Neural progenitor cell (in vitro differentiated cells): ENCODE results near the gene SLC25A51.

Experiments used
- EZH2phosphoT487 ChIP-seq: fragments of 200-600 bp; sonication (generic); IDR thresholded peaks from 2 replicates; pipeline ENCODE4 v1.6.1; 2017; ENCODE audit warnings: antibody characterized with exemption
- TF ChIP-seq, protein P1 (sequence below): fragments of 200-600 bp; sonication (generic); IDR thresholded peaks from 2 replicates; pipeline ENCODE4 v1.5.1; 2017; ENCODE audit warnings: antibody characterized with exemption, mild to moderate bottlenecking

DNA sequence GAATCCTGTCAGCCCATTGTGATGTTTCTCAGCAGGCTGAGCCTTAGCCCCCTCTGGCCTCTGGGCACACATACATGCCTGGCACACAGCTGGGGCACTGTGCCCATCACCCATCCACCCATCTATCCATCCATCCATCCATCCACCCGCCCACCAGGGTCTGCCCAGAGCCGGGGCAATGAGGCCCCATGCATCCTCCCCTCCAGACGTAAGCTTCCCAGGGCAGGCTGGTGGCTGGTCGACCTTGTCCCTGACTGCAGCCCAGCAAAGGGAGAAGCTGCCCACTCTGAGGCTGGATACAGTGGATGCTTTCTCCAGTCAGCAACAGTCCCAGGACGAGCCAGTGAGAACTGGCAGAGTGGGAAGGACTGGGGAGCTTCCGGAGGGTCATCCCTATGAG lies 21.1 kb upstream of the SLC25A51 start:
- no peak for TF ChIP-seq EZH2phosphoT487
- TF ChIP-seq, protein P1, sequence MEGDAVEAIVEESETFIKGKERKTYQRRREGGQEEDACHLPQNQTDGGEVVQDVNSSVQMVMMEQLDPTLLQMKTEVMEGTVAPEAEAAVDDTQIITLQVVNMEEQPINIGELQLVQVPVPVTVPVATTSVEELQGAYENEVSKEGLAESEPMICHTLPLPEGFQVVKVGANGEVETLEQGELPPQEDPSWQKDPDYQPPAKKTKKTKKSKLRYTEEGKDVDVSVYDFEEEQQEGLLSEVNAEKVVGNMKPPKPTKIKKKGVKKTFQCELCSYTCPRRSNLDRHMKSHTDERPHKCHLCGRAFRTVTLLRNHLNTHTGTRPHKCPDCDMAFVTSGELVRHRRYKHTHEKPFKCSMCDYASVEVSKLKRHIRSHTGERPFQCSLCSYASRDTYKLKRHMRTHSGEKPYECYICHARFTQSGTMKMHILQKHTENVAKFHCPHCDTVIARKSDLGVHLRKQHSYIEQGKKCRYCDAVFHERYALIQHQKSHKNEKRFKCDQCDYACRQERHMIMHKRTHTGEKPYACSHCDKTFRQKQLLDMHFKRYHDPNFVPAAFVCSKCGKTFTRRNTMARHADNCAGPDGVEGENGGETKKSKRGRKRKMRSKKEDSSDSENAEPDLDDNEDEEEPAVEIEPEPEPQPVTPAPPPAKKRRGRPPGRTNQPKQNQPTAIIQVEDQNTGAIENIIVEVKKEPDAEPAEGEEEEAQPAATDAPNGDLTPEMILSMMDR, result no peak
